Hepatocyte (in vitro differentiated cells): Measurements from ENCODE around the gene NOS1AP.

Experiments
- EZH2 ChIP-seq: fragments of 200-600 bp; sonication (generic); IDR thresholded peaks from 2 replicates; pipeline ENCODE4 v1.6.1; 2016; ENCODE audit warnings: antibody characterized with exemption, mild to moderate bottlenecking, borderline replicate concordance
- EZH2phosphoT487 ChIP-seq: fragments of 200-600 bp; sonication (generic); IDR thresholded peaks from one replicate; pipeline ENCODE4 v1.6.1; 2018; ENCODE audit warnings: antibody characterized with exemption, mild to moderate bottlenecking, low read depth, moderate library complexity; ENCODE audit not compliant: unreplicated experiment, severe bottlenecking
- TF ChIP-seq, protein P1 (sequence below): fragments of 200-600 bp; sonication (generic); IDR thresholded peaks from 2 replicates; pipeline ENCODE4 v1.5.1; 2016; ENCODE audit warnings: antibody characterized with exemption, mild to moderate bottlenecking; ENCODE audit not compliant: poor library complexity

DNA sequence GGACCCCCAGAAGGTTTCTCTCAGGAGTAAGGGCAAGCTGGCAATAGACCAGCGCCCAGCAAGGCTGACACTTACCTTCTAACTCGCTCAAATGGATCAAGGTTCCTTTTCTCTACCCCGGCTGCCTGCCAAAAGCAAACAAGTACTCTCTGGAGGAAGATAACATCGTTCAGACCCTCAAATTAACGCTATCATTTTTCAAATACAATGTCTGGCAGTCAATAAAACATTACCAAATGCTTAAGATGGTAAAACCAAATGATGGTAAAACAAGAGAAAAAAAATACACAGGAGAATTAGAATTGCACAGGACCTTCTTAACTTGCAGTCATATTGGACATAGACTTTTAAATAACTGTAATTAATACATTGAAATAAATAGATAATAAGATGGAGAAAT, 159.1 kb downstream of the NOS1AP start:
- TF ChIP-seq, protein P1, sequence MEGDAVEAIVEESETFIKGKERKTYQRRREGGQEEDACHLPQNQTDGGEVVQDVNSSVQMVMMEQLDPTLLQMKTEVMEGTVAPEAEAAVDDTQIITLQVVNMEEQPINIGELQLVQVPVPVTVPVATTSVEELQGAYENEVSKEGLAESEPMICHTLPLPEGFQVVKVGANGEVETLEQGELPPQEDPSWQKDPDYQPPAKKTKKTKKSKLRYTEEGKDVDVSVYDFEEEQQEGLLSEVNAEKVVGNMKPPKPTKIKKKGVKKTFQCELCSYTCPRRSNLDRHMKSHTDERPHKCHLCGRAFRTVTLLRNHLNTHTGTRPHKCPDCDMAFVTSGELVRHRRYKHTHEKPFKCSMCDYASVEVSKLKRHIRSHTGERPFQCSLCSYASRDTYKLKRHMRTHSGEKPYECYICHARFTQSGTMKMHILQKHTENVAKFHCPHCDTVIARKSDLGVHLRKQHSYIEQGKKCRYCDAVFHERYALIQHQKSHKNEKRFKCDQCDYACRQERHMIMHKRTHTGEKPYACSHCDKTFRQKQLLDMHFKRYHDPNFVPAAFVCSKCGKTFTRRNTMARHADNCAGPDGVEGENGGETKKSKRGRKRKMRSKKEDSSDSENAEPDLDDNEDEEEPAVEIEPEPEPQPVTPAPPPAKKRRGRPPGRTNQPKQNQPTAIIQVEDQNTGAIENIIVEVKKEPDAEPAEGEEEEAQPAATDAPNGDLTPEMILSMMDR = no peak
- TF ChIP-seq EZH2 = no peak
- TF ChIP-seq EZH2phosphoT487 = no peak
